ENCODE data around the gene ALG1. TPM values are rescaled to one million over a fixed set of nuclear protein-coding genes. Genes with fewer than 3 reads are reported as not detected.
A peak's percentile ranks its signal among the peaks of the same experiment; 100 is the strongest.

ALG1 gene
- total and polyA plus RNA-seq, 2 donors: 19.0 to 20.1 TPM

- WGBS: 11% methylated on average over 11 of the region's 11 CpGs
These were observed 15.3 kb upstream of the ALG1 start for GRCh38 chr16:5056352-5056751.

GRCh38 chr16:5058476-5058875, 13.2 kb upstream of the ALG1 start:
- no peak overlapping the region for H3K4me3 ChIP-seq (ENCODE audit: low read length in 2 of 2)
- H3K9me3 ChIP-seq (ENCODE audit: control insufficient read depth in 2 of 2, insufficient read depth in 1 of 2, low read length in 1 of 2): peaks cover 0 to 4% of the 10 kb centered on the region in 2 donors
- no peak for DNase-seq (ENCODE audit: low read depth in 6 of 9, low spot score in 9 of 9)
- no peak overlapping the region for H3K27ac ChIP-seq (ENCODE audit: low read depth in 1 of 2, low read length in 1 of 2)
- H3K27me3 ChIP-seq (ENCODE audit: control insufficient read depth in 2 of 2, insufficient read depth in 1 of 2, low read length in 1 of 2): no peaks in the 10 kb centered on the region
- H3K36me3 ChIP-seq (ENCODE audit: control insufficient read depth in 2 of 2, insufficient read depth in 2 of 2, low read length in 1 of 2): no peaks in the 10 kb centered on the region
- H3K4me1 ChIP-seq (ENCODE audit: control insufficient read depth in 2 of 2, insufficient read depth in 2 of 2, low read length in 2 of 2): peaks cover 0 to 9% of the 10 kb centered on the region in 2 donors
- WGBS: 91% methylated on average over 7 of the region's 7 CpGs

More at GRCh38 chr16:5056352-5056751, 15.3 kb upstream of the ALG1 start:
- peak in 6 of 9 donors; percentile 11 to 75 (median 52) for DNase-seq (ENCODE audit: low read depth in 6 of 9, low spot score in 9 of 9)
- Histone ChIP-seq H3K27me3 (ENCODE audit: control insufficient read depth in 2 of 2, insufficient read depth in 1 of 2, low read length in 1 of 2) (no peaks in the 10 kb centered on the region), H3K4me1 (ENCODE audit: control insufficient read depth in 2 of 2, insufficient read depth in 2 of 2, low read length in 2 of 2) (peaks cover 0 to 9% of the 10 kb centered on the region in 2 donors), H3K4me3 (ENCODE audit: low read length in 2 of 2) (no peak overlapping the region), H3K9me3 (ENCODE audit: control insufficient read depth in 2 of 2, insufficient read depth in 1 of 2, low read length in 1 of 2) (peaks cover 0 to 4% of the 10 kb centered on the region in 2 donors), H3K27ac (ENCODE audit: low read depth in 1 of 2, low read length in 1 of 2) (no peak overlapping the region), H3K36me3 (ENCODE audit: control insufficient read depth in 2 of 2, insufficient read depth in 2 of 2, low read length in 1 of 2) (no peaks in the 10 kb centered on the region)

DNA sequence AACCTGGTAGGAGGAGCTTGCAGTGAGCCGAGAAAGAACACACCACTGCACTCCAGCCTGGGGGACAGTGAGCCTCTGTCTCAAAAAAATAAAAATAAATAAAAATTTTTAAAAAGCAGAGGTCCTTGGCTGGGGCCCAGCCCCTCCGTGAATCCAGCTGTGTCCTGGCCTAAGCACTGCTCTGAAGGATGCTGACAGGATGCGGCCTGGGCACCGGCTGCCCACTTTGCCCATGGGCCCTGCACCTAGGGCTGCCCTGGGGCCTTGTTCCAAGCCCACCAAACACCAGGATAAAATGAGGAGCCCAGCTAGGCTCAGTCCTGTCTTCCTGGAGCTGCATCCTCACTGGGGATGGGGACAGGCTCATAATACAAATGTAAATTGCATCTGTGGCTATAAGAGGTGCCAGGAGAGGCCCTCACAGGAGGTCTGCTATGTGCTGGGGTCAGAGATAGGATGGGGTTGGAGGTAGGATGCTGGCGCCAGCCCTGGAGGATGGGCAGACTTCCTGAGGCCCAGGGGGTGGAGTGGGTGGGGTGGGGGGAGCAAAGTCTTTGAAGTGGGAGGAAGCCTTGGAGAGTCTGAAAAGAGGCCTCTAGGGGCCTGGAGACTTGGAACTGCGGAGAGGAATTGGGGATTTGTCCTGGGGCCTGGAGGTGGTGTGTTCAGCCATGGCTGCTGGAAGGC, 12.1 kb upstream of the ALG1 start:
- DNase-seq (ENCODE audit: low read depth in 6 of 9, low spot score in 9 of 9): no peak
- 91% methylated on average over 6 of the region's 6 CpGs for WGBS

DNA sequence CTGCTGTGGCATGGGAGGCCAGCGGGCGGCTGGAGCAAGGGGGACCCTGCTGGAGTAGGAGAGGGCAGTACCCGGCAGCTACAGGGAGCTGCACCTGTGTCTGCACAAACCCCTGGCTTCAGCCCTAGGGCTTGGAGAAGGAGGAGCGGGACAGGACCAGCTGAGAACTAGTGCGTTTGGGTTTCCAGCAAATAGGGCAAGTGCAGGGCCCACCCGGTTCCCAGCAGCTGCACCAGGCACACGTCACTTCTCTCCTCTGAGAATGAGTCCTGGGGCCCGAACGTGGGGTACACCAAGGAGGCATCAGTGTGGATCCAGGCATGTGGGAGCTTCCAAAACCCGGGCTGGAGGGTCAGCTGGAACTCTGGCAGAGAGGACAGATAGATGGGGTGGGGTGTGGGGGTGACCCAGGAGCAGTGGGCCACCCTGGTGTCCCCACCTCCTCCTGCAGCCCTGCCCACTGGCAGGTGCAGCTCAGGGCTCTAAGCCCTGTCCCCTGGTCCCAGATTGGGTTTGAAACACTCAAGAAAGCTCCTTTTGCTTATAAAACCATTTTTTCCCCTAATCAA, 11.5 kb upstream of the ALG1 start:
- no peak overlapping the region for H3K4me3 ChIP-seq (ENCODE audit: low read length in 2 of 2)
- no peak overlapping the region for H3K27ac ChIP-seq (ENCODE audit: low read depth in 1 of 2, low read length in 1 of 2)
- H3K9me3 ChIP-seq (ENCODE audit: control insufficient read depth in 2 of 2, insufficient read depth in 1 of 2, low read length in 1 of 2): peaks cover 0 to 4% of the 10 kb centered on the region in 2 donors
- no peak for DNase-seq (ENCODE audit: low read depth in 6 of 9, low spot score in 9 of 9)
- H3K36me3 ChIP-seq (ENCODE audit: control insufficient read depth in 2 of 2, insufficient read depth in 2 of 2, low read length in 1 of 2): no peaks in the 10 kb centered on the region
- WGBS: 98% methylated on average over 10 of the region's 10 CpGs
- H3K4me1 ChIP-seq (ENCODE audit: control insufficient read depth in 2 of 2, insufficient read depth in 2 of 2, low read length in 2 of 2): peaks cover 0 to 16% of the 10 kb centered on the region in 2 donors
- no peaks in the 10 kb centered on the region for H3K27me3 ChIP-seq (ENCODE audit: control insufficient read depth in 2 of 2, insufficient read depth in 1 of 2, low read length in 1 of 2)

More for the DNA sequence above, 12.1 kb upstream of the ALG1 start:
- Histone ChIP-seq H3K4me3 (ENCODE audit: low read length in 2 of 2) (no peak overlapping the region), H3K27ac (ENCODE audit: low read depth in 1 of 2, low read length in 1 of 2) (no peak overlapping the region), H3K36me3 (ENCODE audit: control insufficient read depth in 2 of 2, insufficient read depth in 2 of 2, low read length in 1 of 2) (no peaks in the 10 kb centered on the region), H3K4me1 (ENCODE audit: control insufficient read depth in 2 of 2, insufficient read depth in 2 of 2, low read length in 2 of 2) (peaks cover 0 to 11% of the 10 kb centered on the region in 2 donors), H3K9me3 (ENCODE audit: control insufficient read depth in 2 of 2, insufficient read depth in 1 of 2, low read length in 1 of 2) (peaks cover 0 to 4% of the 10 kb centered on the region in 2 donors), H3K27me3 (ENCODE audit: control insufficient read depth in 2 of 2, insufficient read depth in 1 of 2, low read length in 1 of 2) (no peaks in the 10 kb centered on the region)

DNA sequence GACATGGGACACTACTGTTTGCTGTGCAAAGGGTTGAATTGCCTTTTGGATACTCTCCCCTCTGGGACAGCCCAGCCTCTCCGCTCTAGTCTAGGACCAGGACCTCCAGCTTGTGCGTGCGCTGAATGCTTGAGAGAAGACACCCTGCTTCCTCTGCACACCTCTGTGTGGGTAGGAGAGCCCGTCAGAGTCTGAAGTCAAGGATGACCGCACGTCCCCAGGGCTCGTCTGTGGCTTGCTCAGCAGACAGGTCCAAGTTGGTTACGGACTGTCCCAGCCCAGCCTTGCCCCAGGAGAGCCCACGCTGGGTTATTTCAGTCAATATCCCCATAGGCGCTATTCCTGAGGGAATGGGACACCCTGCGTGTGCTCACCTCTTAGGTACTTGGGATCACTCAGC, 9.6 kb upstream of the ALG1 start:
- DNase-seq (ENCODE audit: low read depth in 6 of 9, low spot score in 9 of 9): no peak

DNA sequence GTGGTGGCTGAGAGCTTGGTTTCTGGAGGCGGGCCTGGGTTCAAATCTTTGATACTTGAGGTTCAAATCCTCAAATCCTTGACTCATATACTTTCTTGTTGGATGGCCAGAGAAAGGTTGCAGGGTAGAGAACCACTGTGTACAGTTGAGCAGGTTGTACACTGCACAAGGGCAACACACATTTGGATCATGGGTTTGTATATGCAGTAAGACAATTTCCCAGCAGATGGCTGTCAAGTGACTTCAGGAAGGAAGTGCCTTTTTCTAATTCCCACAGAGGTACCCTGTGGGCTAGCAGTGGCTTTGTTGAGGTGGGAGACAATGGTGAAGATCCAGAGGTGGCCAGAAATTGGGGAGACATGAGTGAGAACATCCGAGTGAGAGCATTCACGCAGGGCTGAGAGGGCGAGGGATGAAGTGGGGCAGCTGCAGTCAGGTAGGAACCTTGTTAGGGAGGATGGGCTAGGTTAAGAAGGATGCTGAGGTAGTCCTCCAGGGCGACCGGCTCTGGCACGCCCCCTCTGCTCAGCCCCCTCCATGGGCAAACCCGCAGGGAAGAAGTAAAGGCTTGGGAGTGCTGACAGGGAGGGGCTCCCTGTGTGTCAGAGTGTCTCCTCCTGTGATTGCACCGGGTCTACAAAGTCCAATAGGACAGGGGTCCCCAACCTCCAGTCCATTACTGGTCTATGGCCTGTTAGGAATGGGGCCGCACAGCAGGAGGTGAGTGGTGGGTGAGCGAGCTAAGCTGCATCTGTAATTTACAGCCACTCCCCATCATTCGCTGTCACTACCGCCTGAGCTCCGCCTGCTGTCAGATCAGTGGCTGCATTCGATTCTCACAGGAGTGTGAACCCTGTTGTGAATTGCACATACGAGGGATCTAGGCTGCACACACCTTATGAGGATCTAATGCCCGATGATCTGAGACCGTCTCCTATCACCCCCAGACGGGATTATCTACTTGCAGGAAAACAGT, 8.6 kb upstream of the ALG1 start:
- Histone ChIP-seq H3K4me1 (ENCODE audit: control insufficient read depth in 2 of 2, insufficient read depth in 2 of 2, low read length in 2 of 2) (peaks cover 0 to 26% of the 10 kb centered on the region in 2 donors), H3K9me3 (ENCODE audit: control insufficient read depth in 2 of 2, insufficient read depth in 1 of 2, low read length in 1 of 2) (peaks cover 0 to 4% of the 10 kb centered on the region in 2 donors), H3K27ac (ENCODE audit: low read depth in 1 of 2, low read length in 1 of 2) (no peak overlapping the region), H3K36me3 (ENCODE audit: control insufficient read depth in 2 of 2, insufficient read depth in 2 of 2, low read length in 1 of 2) (no peaks in the 10 kb centered on the region), H3K4me3 (ENCODE audit: low read length in 2 of 2) (no peak overlapping the region), H3K27me3 (ENCODE audit: control insufficient read depth in 2 of 2, insufficient read depth in 1 of 2, low read length in 1 of 2) (no peaks in the 10 kb centered on the region)
- 84% methylated on average over 19 of the region's 19 CpGs for WGBS
- peak in 1 of 9 donors; percentile 38 for DNase-seq (ENCODE audit: low read depth in 6 of 9, low spot score in 9 of 9)

More for the DNA sequence above, 9.6 kb upstream of the ALG1 start:
- Histone ChIP-seq H3K4me3 (ENCODE audit: low read length in 2 of 2) (no peak overlapping the region), H3K36me3 (ENCODE audit: control insufficient read depth in 2 of 2, insufficient read depth in 2 of 2, low read length in 1 of 2) (no peaks in the 10 kb centered on the region), H3K27me3 (ENCODE audit: control insufficient read depth in 2 of 2, insufficient read depth in 1 of 2, low read length in 1 of 2) (no peaks in the 10 kb centered on the region), H3K4me1 (ENCODE audit: control insufficient read depth in 2 of 2, insufficient read depth in 2 of 2, low read length in 2 of 2) (peaks cover 0 to 26% of the 10 kb centered on the region in 2 donors), H3K9me3 (ENCODE audit: control insufficient read depth in 2 of 2, insufficient read depth in 1 of 2, low read length in 1 of 2) (peaks cover 0 to 4% of the 10 kb centered on the region in 2 donors), H3K27ac (ENCODE audit: low read depth in 1 of 2, low read length in 1 of 2) (no peak overlapping the region)
- WGBS: 94% methylated on average over 11 of the region's 11 CpGs

GRCh38 chr16:5064915-5065314, 6.7 kb upstream of the ALG1 start:
- WGBS: 88% methylated on average over 7 of the region's 7 CpGs
- no peak overlapping the region for H3K4me3 ChIP-seq (ENCODE audit: low read length in 2 of 2)
- DNase-seq (ENCODE audit: low read depth in 6 of 9, low spot score in 9 of 9): peak in 1 of 9 donors; percentile 10
- H3K27me3 ChIP-seq (ENCODE audit: control insufficient read depth in 2 of 2, insufficient read depth in 1 of 2, low read length in 1 of 2): no peaks in the 10 kb centered on the region
- no peaks in the 10 kb centered on the region for H3K9me3 ChIP-seq (ENCODE audit: control insufficient read depth in 2 of 2, insufficient read depth in 1 of 2, low read length in 1 of 2)
- H3K36me3 ChIP-seq (ENCODE audit: control insufficient read depth in 2 of 2, insufficient read depth in 2 of 2, low read length in 1 of 2): no peaks in the 10 kb centered on the region
- no peak overlapping the region for H3K27ac ChIP-seq (ENCODE audit: low read depth in 1 of 2, low read length in 1 of 2)
- H3K4me1 ChIP-seq (ENCODE audit: control insufficient read depth in 2 of 2, insufficient read depth in 2 of 2, low read length in 2 of 2): peaks cover 0 to 23% of the 10 kb centered on the region in 2 donors

DNA sequence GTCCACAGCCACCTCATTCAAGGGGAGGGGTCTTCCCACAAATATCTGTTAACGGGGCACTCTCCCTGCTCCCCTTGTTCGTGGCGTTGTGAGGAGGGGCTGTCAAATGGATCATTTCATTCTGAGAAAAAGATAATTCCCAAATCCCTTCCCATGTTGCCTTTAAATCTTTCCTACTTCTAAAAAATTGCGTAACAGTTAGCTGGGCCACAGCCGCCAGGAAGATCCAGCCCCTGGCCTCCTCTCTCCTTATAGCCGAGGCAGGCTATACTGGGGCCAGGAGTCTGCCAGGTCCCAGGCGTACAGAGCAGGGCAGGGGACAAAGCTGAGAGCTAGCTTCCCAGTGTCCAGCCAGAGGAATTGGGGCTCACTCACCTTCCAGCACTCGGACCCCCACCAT, 6.3 kb upstream of the ALG1 start:
- Histone ChIP-seq H3K4me1 (ENCODE audit: control insufficient read depth in 2 of 2, insufficient read depth in 2 of 2, low read length in 2 of 2) (peaks cover 0 to 21% of the 10 kb centered on the region in 2 donors), H3K27ac (ENCODE audit: low read depth in 1 of 2, low read length in 1 of 2) (no peak overlapping the region), H3K4me3 (ENCODE audit: low read length in 2 of 2) (no peak overlapping the region), H3K9me3 (ENCODE audit: control insufficient read depth in 2 of 2, insufficient read depth in 1 of 2, low read length in 1 of 2) (peaks cover 0 to 1% of the 10 kb centered on the region in 2 donors), H3K27me3 (ENCODE audit: control insufficient read depth in 2 of 2, insufficient read depth in 1 of 2, low read length in 1 of 2) (no peaks in the 10 kb centered on the region), H3K36me3 (ENCODE audit: control insufficient read depth in 2 of 2, insufficient read depth in 2 of 2, low read length in 1 of 2) (no peaks in the 10 kb centered on the region)
- DNase-seq (ENCODE audit: low read depth in 6 of 9, low spot score in 9 of 9): no peak
- WGBS: 89% methylated on average over 8 of the region's 8 CpGs

All from thymus (tissue), 11 donors.